ENCODE results near the gene PDZD7.
"Not testable (repeated sequence)": the region's sequence is repeated elsewhere in the genome, so short reads cannot be mapped to it uniquely, and the experiment has no call there.

Gene PDZD7

GRCh38 chr10:100976906-100977305 is 54.0 kb downstream of the PDZD7 start:
- no peak for DNase-seq (ENCODE audit: low read depth)
- no peaks in the 10 kb centered on the region for H3K27me3 ChIP-seq (replicated peaks; ENCODE audit: control insufficient read depth, insufficient read depth, low read length)
- no peaks in the 10 kb centered on the region for H3K9me3 ChIP-seq (ENCODE audit: control insufficient read depth, low read length)
- no peak overlapping the region for H3K9ac ChIP-seq (ENCODE audit: low read length)
- H3K4me3 ChIP-seq (ENCODE audit: low read length) = no peak overlapping the region
- no peaks in the 10 kb centered on the region for H3K4me1 ChIP-seq (ENCODE audit: control insufficient read depth, insufficient read depth, low read length)
- peaks cover 7% of the 10 kb centered on the region for H3K36me3 ChIP-seq (ENCODE audit: control insufficient read depth, insufficient read depth, low read length, severe bottlenecking)

GRCh38 chr10:100975397-100975796 is 55.5 kb downstream of the PDZD7 start:
- not testable (repeated sequence) for H3K4me3 ChIP-seq (ENCODE audit: low read length); DNase-seq (ENCODE audit: low read depth); H3K4me1 ChIP-seq (ENCODE audit: control insufficient read depth, insufficient read depth, low read length); H3K27me3 ChIP-seq (replicated peaks; ENCODE audit: control insufficient read depth, insufficient read depth, low read length); H3K9ac ChIP-seq (ENCODE audit: low read length); H3K36me3 ChIP-seq (ENCODE audit: control insufficient read depth, insufficient read depth, low read length, severe bottlenecking); H3K9me3 ChIP-seq (ENCODE audit: control insufficient read depth, low read length)

GRCh38 chr10:100972904-100973535 is 57.9 kb downstream of the PDZD7 start:
- H3K9ac ChIP-seq (ENCODE audit: low read length) = no peak overlapping the region
- DNase-seq (ENCODE audit: low read depth) = no peak
- peaks cover 6% of the 10 kb centered on the region for H3K4me1 ChIP-seq (ENCODE audit: control insufficient read depth, insufficient read depth, low read length)
- H3K27me3 ChIP-seq (replicated peaks; ENCODE audit: control insufficient read depth, insufficient read depth, low read length) = peaks cover 5% of the 10 kb centered on the region
- no peak overlapping the region for H3K4me3 ChIP-seq (ENCODE audit: low read length)
- no peaks in the 10 kb centered on the region for H3K9me3 ChIP-seq (ENCODE audit: control insufficient read depth, low read length)
- H3K36me3 ChIP-seq (ENCODE audit: control insufficient read depth, insufficient read depth, low read length, severe bottlenecking) = no peaks in the 10 kb centered on the region

GRCh38 chr10:100972115-100972903 is 58.6 kb downstream of the PDZD7 start:
- peaks cover 5% of the 10 kb centered on the region for H3K27me3 ChIP-seq (replicated peaks; ENCODE audit: control insufficient read depth, insufficient read depth, low read length)
- no peaks in the 10 kb centered on the region for H3K36me3 ChIP-seq (ENCODE audit: control insufficient read depth, insufficient read depth, low read length, severe bottlenecking)
- no peak for DNase-seq (ENCODE audit: low read depth)
- H3K9ac ChIP-seq (ENCODE audit: low read length) = no peak overlapping the region
- H3K4me1 ChIP-seq (ENCODE audit: control insufficient read depth, insufficient read depth, low read length) = peaks cover 6% of the 10 kb centered on the region
- H3K4me3 ChIP-seq (ENCODE audit: low read length) = no peak overlapping the region
- H3K9me3 ChIP-seq (ENCODE audit: control insufficient read depth, low read length) = no peaks in the 10 kb centered on the region

- no peak for DNase-seq (ENCODE audit: low read depth)
- H3K9ac ChIP-seq (ENCODE audit: low read length) = no peak overlapping the region
- H3K4me1 ChIP-seq (ENCODE audit: control insufficient read depth, insufficient read depth, low read length) = peaks cover 6% of the 10 kb centered on the region
- no peak overlapping the region for H3K4me3 ChIP-seq (ENCODE audit: low read length)
- no peaks in the 10 kb centered on the region for H3K9me3 ChIP-seq (ENCODE audit: control insufficient read depth, low read length)
- H3K36me3 ChIP-seq (ENCODE audit: control insufficient read depth, insufficient read depth, low read length, severe bottlenecking) = peaks cover 4% of the 10 kb centered on the region
- H3K27me3 ChIP-seq (replicated peaks; ENCODE audit: control insufficient read depth, insufficient read depth, low read length) = peaks cover 5% of the 10 kb centered on the region
Observed at GRCh38 chr10:100970914-100971811, 59.8 kb downstream of the PDZD7 start.

GRCh38 chr10:100970076-100970913 is 60.6 kb downstream of the PDZD7 start:
- peaks cover 5% of the 10 kb centered on the region for H3K27me3 ChIP-seq (replicated peaks; ENCODE audit: control insufficient read depth, insufficient read depth, low read length)
- peaks cover 6% of the 10 kb centered on the region for H3K4me1 ChIP-seq (ENCODE audit: control insufficient read depth, insufficient read depth, low read length)
- no peak overlapping the region for H3K9ac ChIP-seq (ENCODE audit: low read length)
- peak; percentile 15 for DNase-seq (ENCODE audit: low read depth)
- peak overlapping the region; percentile 65 for H3K4me3 ChIP-seq (ENCODE audit: low read length)
- no peaks in the 10 kb centered on the region for H3K9me3 ChIP-seq (ENCODE audit: control insufficient read depth, low read length)
- peaks cover 12% of the 10 kb centered on the region for H3K36me3 ChIP-seq (ENCODE audit: control insufficient read depth, insufficient read depth, low read length, severe bottlenecking)

GRCh38 chr10:100969187-100970075 is 61.5 kb downstream of the PDZD7 start, which contains the start of gene SEMA4G:
Gene SEMA4G, plus strand, starts transcription at chr10:100969504. Its CDS starts 3,409 bp downstream, at chr10:100972913.
- peaks cover 5% of the 10 kb centered on the region for H3K27me3 ChIP-seq (replicated peaks; ENCODE audit: control insufficient read depth, insufficient read depth, low read length)
- peaks cover 6% of the 10 kb centered on the region for H3K4me1 ChIP-seq (ENCODE audit: control insufficient read depth, insufficient read depth, low read length)
- peaks cover 16% of the 10 kb centered on the region for H3K36me3 ChIP-seq (ENCODE audit: control insufficient read depth, insufficient read depth, low read length, severe bottlenecking)
- H3K9ac ChIP-seq (ENCODE audit: low read length) = peak within 1 kb of the TSS; percentile 58
- peak; percentile 65 for DNase-seq (ENCODE audit: low read depth)
- no peaks in the 10 kb centered on the region for H3K9me3 ChIP-seq (ENCODE audit: control insufficient read depth, low read length)
- H3K4me3 ChIP-seq (ENCODE audit: low read length) = peak within 1 kb of the TSS; percentile 78

- H3K9me3 ChIP-seq (ENCODE audit: control insufficient read depth, low read length) = no peaks in the 10 kb centered on the region
- H3K4me1 ChIP-seq (ENCODE audit: control insufficient read depth, insufficient read depth, low read length) = peaks cover 6% of the 10 kb centered on the region
- DNase-seq (ENCODE audit: low read depth) = no peak
- H3K36me3 ChIP-seq (ENCODE audit: control insufficient read depth, insufficient read depth, low read length, severe bottlenecking) = peaks cover 20% of the 10 kb centered on the region
- peak overlapping the region; percentile 58 for H3K9ac ChIP-seq (ENCODE audit: low read length)
- peaks cover 5% of the 10 kb centered on the region for H3K27me3 ChIP-seq (replicated peaks; ENCODE audit: control insufficient read depth, insufficient read depth, low read length)
- peak overlapping the region; percentile 78 for H3K4me3 ChIP-seq (ENCODE audit: low read length)
Observed at GRCh38 chr10:100968863-100969186, 62.1 kb downstream of the PDZD7 start.

- DNase-seq (ENCODE audit: low read depth) = no peak
- Histone ChIP-seq H3K36me3 (ENCODE audit: control insufficient read depth, insufficient read depth, low read length, severe bottlenecking) (peaks cover 24% of the 10 kb centered on the region), H3K9me3 (ENCODE audit: control insufficient read depth, low read length) (no peaks in the 10 kb centered on the region), H3K4me1 (ENCODE audit: control insufficient read depth, insufficient read depth, low read length) (peaks cover 6% of the 10 kb centered on the region), H3K27me3 (replicated peaks; ENCODE audit: control insufficient read depth, insufficient read depth, low read length) (peaks cover 5% of the 10 kb centered on the region), H3K4me3 (ENCODE audit: low read length) (no peak overlapping the region), H3K9ac (ENCODE audit: low read length) (no peak overlapping the region)
Observed at GRCh38 chr10:100968062-100968736, 62.7 kb downstream of the PDZD7 start.

All from adipocyte (in vitro differentiated cells).